Activated CD8-positive, alpha-beta T cell treated with anti-CD3 and anti-CD28 coated beads for 36 hours (primary cell): ENCODE measurements around the gene MATK. TPM values are rescaled to one million over a fixed set of nuclear protein-coding genes. Genes with fewer than 3 reads are reported as not detected.

Experiments used
- ATAC-seq: fragments of 200-7000 bp; cut with Tn5 transposase; one replicate; pipeline ENCODE4 v1.10.0; 2021; ENCODE audit warnings: mild to moderate bottlenecking, moderate library complexity
- CTCF ChIA-PET: fragments of 350-600 bp; sonication (Branson Sonifier 250); formaldehyde crosslinking; loops from one replicate; lab custom pipeline; 2021; ENCODE audit warnings: antibody characterized with exemption; lab: Charles Lee
- POLR2A ChIA-PET: fragments of 350-600 bp; sonication (Branson Sonifier 250); formaldehyde crosslinking; loops from one replicate; lab custom pipeline; 2021; ENCODE audit warnings: antibody characterized with exemption; lab: Charles Lee
- DNase-seq: peaks from one replicate; pipeline ENCODE4 v3.0.0-alpha.2; 2020
- H3K27ac Mint-ChIP-seq: one replicate; pipeline ENCODE4 v1.8.0; 2021; ENCODE audit warnings: mild to moderate bottlenecking, mixed read lengths
- H3K27me3 Mint-ChIP-seq: one replicate; pipeline ENCODE4 v1.8.0; 2021; ENCODE audit warnings: mixed read lengths
- H3K36me3 Mint-ChIP-seq: one replicate; pipeline ENCODE4 v1.8.0; 2021; ENCODE audit warnings: low read depth, mixed read lengths
- H3K4me1 Mint-ChIP-seq: one replicate; pipeline ENCODE4 v1.8.0; 2021; ENCODE audit warnings: low read depth, mixed read lengths
- H3K4me3 Mint-ChIP-seq: one replicate; pipeline ENCODE4 v1.8.0; 2021; ENCODE audit warnings: mild to moderate bottlenecking, moderate library complexity, mixed read lengths
- H3K9me3 Mint-ChIP-seq: one replicate; pipeline ENCODE4 v1.8.0; 2021; ENCODE audit warnings: mixed read lengths
- CTCF ChIP-seq: fragments of 200-600 bp; IDR thresholded peaks from one replicate; pipeline ENCODE4 v1.8.0; 2022; ENCODE audit warnings: antibody characterized with exemption, mild to moderate bottlenecking
- intact Hi-C: fragments of 100-400 bp; cut with micrococcal nuclease; formaldehyde crosslinking; loops from one replicate; pipeline ENCODE4 v1.10.0; 2022
- total RNA-seq, 2 experiments: library from RNA; stranded (reverse); gene quantifications; one replicate each; pipeline ENCODE4 v1.2.3, GENCODE V29; 2021

Gene MATK
- total RNA-seq, 2 experiments from 2014 or later = 37.6 to 39.6 TPM

- no peak overlapping the region for H3K4me3 Mint-ChIP-seq
- ChIA-PET CTCF (interaction anchor here (1.2 to 2.9 kb wide), 5 partner anchors 9 to 33 kb away, joined by 3 to 17 read pairs (median 4); partner anchors contain the start of gene MATK), POLR2A (interaction anchor here (0.8 to 0.9 kb wide), 2 partner anchors 10 to 11 kb away, joined by 3 read pairs; partner anchors contain the start of gene MATK)
- H3K36me3 Mint-ChIP-seq = peaks cover 3% of the 10 kb centered on the region
- H3K27me3 Mint-ChIP-seq = no peaks in the 10 kb centered on the region
- peaks cover 17% of the 10 kb centered on the region for H3K4me1 Mint-ChIP-seq
- no peak for TF ChIP-seq CTCF
- no peak for ATAC-seq
- intact Hi-C loops = no loop called here
- DNase-seq = no peak
- H3K27ac Mint-ChIP-seq = no peak overlapping the region
- H3K9me3 Mint-ChIP-seq = peaks cover 7% of the 10 kb centered on the region
These were observed 10.2 kb upstream of the MATK start for GRCh38 chr19:3796358-3796757.

GRCh38 chr19:3793799-3794198, 7.6 kb upstream of the MATK start:
- H3K4me3 Mint-ChIP-seq = no peak overlapping the region
- intact Hi-C loops = no loop called here
- POLR2A ChIA-PET = interaction anchor here (1.0 to 2.3 kb wide), 3 partner anchors 9 to 19 kb away, joined by 3 to 6 read pairs (median 3); no protein-coding TSS in a partner anchor
- CTCF ChIA-PET = interaction anchor here (1.6 kb wide), 1 partner anchor 28 kb away, joined by 5 read pairs; no protein-coding TSS in a partner anchor
- H3K4me1 Mint-ChIP-seq = peaks cover 10% of the 10 kb centered on the region
- DNase-seq = no peak
- peaks cover 7% of the 10 kb centered on the region for H3K9me3 Mint-ChIP-seq
- H3K27ac Mint-ChIP-seq = no peak overlapping the region
- no peak for ATAC-seq
- peaks cover 3% of the 10 kb centered on the region for H3K36me3 Mint-ChIP-seq
- TF ChIP-seq CTCF = no peak
- H3K27me3 Mint-ChIP-seq = no peaks in the 10 kb centered on the region

- DNase-seq (no peak), ATAC-seq (no peak)
- intact Hi-C loops = no loop called here
- no peak for TF ChIP-seq CTCF
- CTCF ChIA-PET = no interaction called here
- H3K4me3 Mint-ChIP-seq = no peak overlapping the region
- POLR2A ChIA-PET = no interaction called here
- H3K36me3 Mint-ChIP-seq = peaks cover 3% of the 10 kb centered on the region
- H3K9me3 Mint-ChIP-seq = peaks cover 7% of the 10 kb centered on the region
- H3K4me1 Mint-ChIP-seq = peaks cover 6% of the 10 kb centered on the region
- H3K27ac Mint-ChIP-seq = no peak overlapping the region
- H3K27me3 Mint-ChIP-seq = no peaks in the 10 kb centered on the region
These were observed 5.9 kb upstream of the MATK start for GRCh38 chr19:3792114-3792513.

GRCh38 chr19:3790941-3791340, 4.8 kb upstream of the MATK start:
- peaks cover 8% of the 10 kb centered on the region for H3K4me1 Mint-ChIP-seq
- ATAC-seq (no peak), DNase-seq (no peak)
- TF ChIP-seq CTCF = no peak
- no peaks in the 10 kb centered on the region for H3K9me3 Mint-ChIP-seq
- no peaks in the 10 kb centered on the region for H3K27me3 Mint-ChIP-seq
- POLR2A ChIA-PET = interaction anchor here (0.7 to 1.2 kb wide), 3 partner anchors 8 to 21 kb away, joined by 3 to 5 read pairs (median 4); no protein-coding TSS in a partner anchor
- intact Hi-C loops = no loop called here
- H3K36me3 Mint-ChIP-seq = no peaks in the 10 kb centered on the region
- CTCF ChIA-PET = interaction anchor here (1.5 to 3.5 kb wide), 2 partner anchors 28 to 31 kb away, joined by 5 to 13 read pairs; no protein-coding TSS in a partner anchor
- no peak overlapping the region for H3K4me3 Mint-ChIP-seq
- no peak overlapping the region for H3K27ac Mint-ChIP-seq

GRCh38 chr19:3790209-3790734, 4.1 kb upstream of the MATK start:
- no peak for ATAC-seq
- intact Hi-C loops = no loop called here
- ChIA-PET CTCF (interaction anchor here (1.2 to 3.5 kb wide), 3 partner anchors 29 to 58 kb away, joined by 3 to 13 read pairs (median 5); no protein-coding TSS in a partner anchor), POLR2A (interaction anchor here (0.7 to 1.5 kb wide), 4 partner anchors 9 to 22 kb away, joined by 3 to 5 read pairs (median 4); no protein-coding TSS in a partner anchor)
- no peaks in the 10 kb centered on the region for H3K27me3 Mint-ChIP-seq
- no peaks in the 10 kb centered on the region for H3K9me3 Mint-ChIP-seq
- H3K27ac Mint-ChIP-seq = no peak overlapping the region
- H3K4me1 Mint-ChIP-seq = peaks cover 8% of the 10 kb centered on the region
- no peak overlapping the region for H3K4me3 Mint-ChIP-seq
- H3K36me3 Mint-ChIP-seq = peaks cover 2% of the 10 kb centered on the region
- DNase-seq = no peak
- TF ChIP-seq CTCF = no peak
